OCI-LY7 (cell line): ENCODE measurements around the gene TMEM54.

ENCODE experiments used
- CTCF ChIP-seq: fragments of 200-600 bp; sonication (generic); conservative IDR thresholded peaks from 2 replicates; pipeline ENCODE4 v1.5.1; 2014; ENCODE audit warnings: mild to moderate bottlenecking, antibody characterized with exemption, low read length, moderate library complexity, mixed read lengths
- EZH2phosphoT487 ChIP-seq: fragments of 200-600 bp; sonication (generic); IDR thresholded peaks from 2 replicates; pipeline ENCODE4 v1.6.1; 2018; ENCODE audit warnings: low read depth, borderline replicate concordance, mild to moderate bottlenecking, mixed run types, antibody characterized with exemption, low read length, moderate library complexity, mixed read lengths

GRCh38 chr1:32904797-32905196 lies 3.6 kb upstream of the TMEM54 start:
- TF ChIP-seq CTCF, result no peak
- no peak for TF ChIP-seq EZH2phosphoT487
